Activated CD8-positive, alpha-beta memory T cell treated with anti-CD3 and anti-CD28 coated beads for 4 hours (primary cell): ENCODE measurements around the gene DDX3X.

Experiments used
- DNase-seq, 2 donors: peaks; one replicate each; pipeline ENCODE4 v3.0.0-alpha.2; 2020; ENCODE audit warnings: low read depth in 2 of 2

The DDX3X gene

GRCh38 chrX:41412261-41413081, 78.5 kb downstream of the DDX3X start:
- no peak for DNase-seq
